H9 (cell line): ENCODE results near the gene NCAPH2. TPM values are rescaled to one million over a fixed set of nuclear protein-coding genes. Genes with fewer than 3 reads are reported as not detected.

Source experiments
- DNase-seq: peaks from one replicate; pipeline ENCODE4 v3.0.0-alpha.2; 2017
- H2AFZ ChIP-seq: one replicate; pipeline ENCODE4 v1.6.1; 2013; ENCODE audit warnings: mild to moderate bottlenecking, low read length, control low read depth, moderate library complexity
- H2AK5ac ChIP-seq: 2 replicates; pipeline ENCODE4 v1.6.1; 2013; ENCODE audit warnings: low read length, control low read depth, mixed read lengths; ENCODE audit not compliant: insufficient read length
- H2BK120ac ChIP-seq: one replicate; pipeline ENCODE4 v1.6.1; 2013; ENCODE audit warnings: low read depth, mild to moderate bottlenecking, low read length, control low read depth, inconsistent platforms; ENCODE audit not compliant: poor library complexity, severe bottlenecking
- H2BK12ac ChIP-seq: 2 replicates; pipeline ENCODE4 v1.6.1; 2013; ENCODE audit warnings: low read length, control low read depth, mixed read lengths, low read depth; ENCODE audit not compliant: insufficient read length
- H2BK15ac ChIP-seq: 2 replicates; pipeline ENCODE4 v1.6.1; 2013; ENCODE audit warnings: low read depth, low read length, control low read depth
- H2BK20ac ChIP-seq: one replicate; pipeline ENCODE4 v1.6.1; 2013; ENCODE audit warnings: low read depth, mild to moderate bottlenecking, low read length, control low read depth, inconsistent platforms; ENCODE audit not compliant: poor library complexity, severe bottlenecking
- H2BK5ac ChIP-seq: 2 replicates; pipeline ENCODE4 v1.6.1; 2013; ENCODE audit warnings: low read length, control low read depth, mixed read lengths; ENCODE audit not compliant: insufficient read length
- H3K14ac ChIP-seq: 2 replicates; pipeline ENCODE4 v1.6.1; 2013; ENCODE audit warnings: low read length, control low read depth; ENCODE audit not compliant: insufficient read depth
- H3K18ac ChIP-seq: 2 replicates; pipeline ENCODE4 v1.6.1; 2013; ENCODE audit warnings: low read depth, mild to moderate bottlenecking, mixed read lengths, low read length, control low read depth; ENCODE audit not compliant: insufficient read length
- H3K23ac ChIP-seq: 2 replicates; pipeline ENCODE4 v1.6.1; 2013; ENCODE audit warnings: low read length, control low read depth, mixed read lengths, low read depth; ENCODE audit not compliant: insufficient read length
- H3K23me2 ChIP-seq: 2 replicates; pipeline ENCODE4 v1.6.1; 2013; ENCODE audit warnings: low read depth, mild to moderate bottlenecking, mixed read lengths, low read length, control low read depth; ENCODE audit not compliant: insufficient read length, poor library complexity, severe bottlenecking
- H3K27ac ChIP-seq: 2 replicates; pipeline ENCODE4 v1.5.1; 2013; ENCODE audit warnings: low read length, control low read depth, mixed read lengths, low read depth; ENCODE audit not compliant: insufficient read length
- H3K27me3 ChIP-seq: 2 replicates; pipeline ENCODE4 v1.6.1; 2013; ENCODE audit warnings: low read length, control low read depth, inconsistent platforms; ENCODE audit not compliant: insufficient read depth
- H3K4ac ChIP-seq: 2 replicates; pipeline ENCODE4 v1.6.1; 2013; ENCODE audit warnings: low read depth, mild to moderate bottlenecking, control low read depth, inconsistent platforms, low read length, moderate library complexity
- H3K4me1 ChIP-seq: 2 replicates; pipeline ENCODE4 v1.6.1; 2013; ENCODE audit warnings: low read length, control low read depth, inconsistent platforms; ENCODE audit not compliant: insufficient read depth
- H3K4me2 ChIP-seq: 2 replicates; pipeline ENCODE4 v1.6.1; 2013; ENCODE audit warnings: low read length, control low read depth, mixed read lengths; ENCODE audit not compliant: insufficient read length, insufficient read depth
- H3K56ac ChIP-seq: 2 replicates; pipeline ENCODE4 v1.6.1; 2013; ENCODE audit warnings: low read depth, mild to moderate bottlenecking, mixed read lengths, low read length, control low read depth; ENCODE audit not compliant: insufficient read length
- H3K79me1 ChIP-seq: 2 replicates; pipeline ENCODE4 v1.6.1; 2013; ENCODE audit warnings: low read depth, mild to moderate bottlenecking, moderate library complexity, low read length, control low read depth, inconsistent platforms; ENCODE audit not compliant: insufficient read depth, poor library complexity, severe bottlenecking
- H3K79me2 ChIP-seq: 2 replicates; pipeline ENCODE4 v1.6.1; 2013; ENCODE audit warnings: low read length, control low read depth, inconsistent platforms; ENCODE audit not compliant: insufficient read depth
- H3K9ac ChIP-seq: 2 replicates; pipeline ENCODE4 v1.6.1; 2013; ENCODE audit warnings: low read length, control low read depth, mixed read lengths; ENCODE audit not compliant: insufficient read length; ENCODE audit errors: extremely low read depth
- H3K9me3 ChIP-seq: one replicate; pipeline ENCODE4 v1.6.1; 2013; ENCODE audit warnings: low read depth, low read length, inconsistent platforms; ENCODE audit not compliant: control insufficient read depth
- H3T11ph ChIP-seq: one replicate; pipeline ENCODE4 v1.6.1; 2013; ENCODE audit warnings: mild to moderate bottlenecking, low read length, control low read depth, inconsistent platforms
- H4K20me1 ChIP-seq: one replicate; pipeline ENCODE4 v1.6.1; 2013; ENCODE audit not compliant: control insufficient read depth, insufficient read length, insufficient read depth
- H4K5ac ChIP-seq: 2 replicates; pipeline ENCODE4 v1.6.1; 2013; ENCODE audit warnings: low read depth, mild to moderate bottlenecking, mixed read lengths, low read length, control low read depth; ENCODE audit not compliant: insufficient read length
- H4K8ac ChIP-seq: replicated peaks from 2 replicates; pipeline ENCODE4 v1.6.1; 2013; ENCODE audit warnings: low read length, control low read depth, mixed read lengths, low read depth; ENCODE audit not compliant: insufficient read length
- H4K91ac ChIP-seq: 2 replicates; pipeline ENCODE4 v1.6.1; 2013; ENCODE audit warnings: low read depth, mild to moderate bottlenecking, moderate library complexity, mixed read lengths, low read length, control low read depth; ENCODE audit not compliant: insufficient read length
- H3K27ac Mint-ChIP-seq, 3 experiments: 2 replicates in 2 of 3; 3 replicates in 1 of 3; pipeline ENCODE4 v1.8.0; 2020 to 2021; ENCODE audit warnings: mixed read lengths in 3 of 3, mild to moderate bottlenecking in 1 of 3, moderate library complexity in 1 of 3
- H3K27me3 Mint-ChIP-seq: 2 replicates; pipeline ENCODE4 v1.8.0; 2021; ENCODE audit warnings: low read depth, mild to moderate bottlenecking, moderate library complexity, mixed read lengths
- H3K36me3 Mint-ChIP-seq, 3 experiments: 2 replicates in 2 of 3; 3 replicates in 1 of 3; pipeline ENCODE4 v1.8.0; 2020 to 2021; ENCODE audit warnings: low read depth in 3 of 3, mixed read lengths in 3 of 3; ENCODE audit not compliant: insufficient read depth in 1 of 3
- H3K4me1 Mint-ChIP-seq, 2 experiments: 2 replicates each; pipeline ENCODE4 v1.8.0; 2020; ENCODE audit warnings: mixed read lengths in 2 of 2
- H3K4me3 Mint-ChIP-seq, 2 experiments: 2 replicates in 1 of 2; 3 replicates in 1 of 2; pipeline ENCODE4 v1.8.0; 2020 to 2021; ENCODE audit warnings: mild to moderate bottlenecking in 2 of 2, mixed read lengths in 2 of 2, moderate library complexity in 1 of 2
- H3K9me3 Mint-ChIP-seq, 2 experiments: 2 replicates in 1 of 2; 3 replicates in 1 of 2; pipeline ENCODE4 v1.8.0; 2020; ENCODE audit warnings: mild to moderate bottlenecking in 2 of 2, mixed read lengths in 2 of 2, moderate library complexity in 1 of 2
- WGBS: extraction: QIAGEN DNeasy Blood & Tissue Kit; methylation state at CpG from one replicate; pipeline ENCODE4 v1.1.7; 2013; ENCODE audit warnings: missing lambda C conversion rate, low lambda C conversion rate, mixed read lengths; ENCODE audit not compliant: insufficient read length; ENCODE audit errors: extremely low coverage; 5-methylcytosine and 5-hydroxymethylcytosine counted together
- total RNA-seq: library from RNA; stranded (reverse); gene quantifications from 2 replicates; pipeline ENCODE4 v1.2.1, GENCODE V29; 2021
- TF ChIP-seq, protein P1 (sequence below): fragments of 200-600 bp; sonication (generic); conservative IDR thresholded peaks from 3 replicates; pipeline ENCODE4 v1.8.0; 2021; ENCODE audit warnings: antibody characterized with exemption, mild to moderate bottlenecking

NCAPH2 gene
- total RNA-seq, 1 experiment from 2014 or later, result 76.2 TPM

- Histone ChIP-seq H3K27me3 (peaks cover 9% of the 10 kb centered on the region; the same call in 1 of the 2 replicates), H3K79me2 (no peaks in the 10 kb centered on the region), H4K91ac (no peak overlapping the region), H2BK5ac (no peak overlapping the region), H3K4ac (no peak overlapping the region), H3K79me1 (no peaks in the 10 kb centered on the region), H4K8ac (no peak overlapping the region), H3K4me2 (no peak overlapping the region), H4K5ac (no peak overlapping the region), H3K23ac (no peak overlapping the region), H2BK15ac (no peak overlapping the region), H2BK20ac (no peak overlapping the region), H2AK5ac (no peak overlapping the region), H2AFZ (no peak overlapping the region), H3K4me1 (no peaks in the 10 kb centered on the region), H2BK12ac (no peak overlapping the region), H3K9ac (no peak overlapping the region), H3K14ac (no peak overlapping the region), H3K56ac (no peak overlapping the region), H3K18ac (no peak overlapping the region), H2BK120ac (no peak overlapping the region), H3K23me2 (peaks cover 7% of the 10 kb centered on the region), H3T11ph (no peak overlapping the region), H4K20me1 (no peaks in the 10 kb centered on the region), H3K27ac (no peak overlapping the region), H3K9me3 (no peaks in the 10 kb centered on the region)
- TF ChIP-seq, protein P1, sequence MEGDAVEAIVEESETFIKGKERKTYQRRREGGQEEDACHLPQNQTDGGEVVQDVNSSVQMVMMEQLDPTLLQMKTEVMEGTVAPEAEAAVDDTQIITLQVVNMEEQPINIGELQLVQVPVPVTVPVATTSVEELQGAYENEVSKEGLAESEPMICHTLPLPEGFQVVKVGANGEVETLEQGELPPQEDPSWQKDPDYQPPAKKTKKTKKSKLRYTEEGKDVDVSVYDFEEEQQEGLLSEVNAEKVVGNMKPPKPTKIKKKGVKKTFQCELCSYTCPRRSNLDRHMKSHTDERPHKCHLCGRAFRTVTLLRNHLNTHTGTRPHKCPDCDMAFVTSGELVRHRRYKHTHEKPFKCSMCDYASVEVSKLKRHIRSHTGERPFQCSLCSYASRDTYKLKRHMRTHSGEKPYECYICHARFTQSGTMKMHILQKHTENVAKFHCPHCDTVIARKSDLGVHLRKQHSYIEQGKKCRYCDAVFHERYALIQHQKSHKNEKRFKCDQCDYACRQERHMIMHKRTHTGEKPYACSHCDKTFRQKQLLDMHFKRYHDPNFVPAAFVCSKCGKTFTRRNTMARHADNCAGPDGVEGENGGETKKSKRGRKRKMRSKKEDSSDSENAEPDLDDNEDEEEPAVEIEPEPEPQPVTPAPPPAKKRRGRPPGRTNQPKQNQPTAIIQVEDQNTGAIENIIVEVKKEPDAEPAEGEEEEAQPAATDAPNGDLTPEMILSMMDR, result no peak
- Mint-ChIP-seq H3K4me3 (no peak overlapping the region), H3K36me3 (peaks cover 0 to 2% (median 0%) of the 10 kb centered on the region in 3 experiments; a peak in 1 of 7 replicates), H3K9me3 (no peaks in the 10 kb centered on the region), H3K4me1 (peaks cover 3 to 9% of the 10 kb centered on the region in 2 experiments; a peak in 3 of 4 replicates), H3K27ac (no peak overlapping the region), H3K27me3 (peaks cover 29% of the 10 kb centered on the region)
- DNase-seq, result no peak
- no CpG with 5 or more reads among the region's 8 CpGs for WGBS
Measured at GRCh38 chr22:50483556-50483955, 24.5 kb upstream of the NCAPH2 start.
